MV-4-11 (cell line): Measurements from ENCODE around the gene PIAS1.
"Not testable (repeated sequence)": the region's sequence is repeated elsewhere in the genome, so short reads cannot be mapped to it uniquely, and the experiment has no call there.

ENCODE experiments used
- DNase-seq: peaks from one replicate; lab custom pipeline; 2025; lab: John Stamatoyannopoulos, UW

The PIAS1 gene

GRCh38 chr15:68184616-68185480 is 130.7 kb downstream of the PIAS1 start:
- DNase-seq = peak; percentile 36

- DNase-seq = no peak
Observed at GRCh38 chr15:68186671-68187397, 132.7 kb downstream of the PIAS1 start.

- DNase-seq = no peak
Observed at GRCh38 chr15:68187559-68187958, 133.4 kb downstream of the PIAS1 start.

- DNase-seq = no peak
Observed at GRCh38 chr15:68188647-68189046, 134.5 kb downstream of the PIAS1 start.

- no peak for DNase-seq
Observed at GRCh38 chr15:68190048-68190447, 135.9 kb downstream of the PIAS1 start.

- DNase-seq = no peak
Observed at GRCh38 chr15:68191555-68191954, 137.4 kb downstream of the PIAS1 start.

- DNase-seq = no peak
Observed at GRCh38 chr15:68192117-68192516, 138.0 kb downstream of the PIAS1 start.

- DNase-seq = no peak
Observed at GRCh38 chr15:68192804-68193486, 138.8 kb downstream of the PIAS1 start.

- no peak for DNase-seq
Observed at GRCh38 chr15:68195336-68196112, 141.4 kb downstream of the PIAS1 start.

- DNase-seq = no peak
Observed at GRCh38 chr15:68196445-68197169, 142.5 kb downstream of the PIAS1 start.

- no peak for DNase-seq
Observed at GRCh38 chr15:68197170-68197492, 143.0 kb downstream of the PIAS1 start.

- DNase-seq = no peak
Observed at GRCh38 chr15:68197661-68198437, 143.7 kb downstream of the PIAS1 start.

GRCh38 chr15:68199340-68199739 is 145.2 kb downstream of the PIAS1 start:
- DNase-seq = no peak

- no peak for DNase-seq
Observed at GRCh38 chr15:68200016-68200861, 146.1 kb downstream of the PIAS1 start.

GRCh38 chr15:68201153-68201878 is 147.2 kb downstream of the PIAS1 start:
- no peak for DNase-seq

- no peak for DNase-seq
Observed at GRCh38 chr15:68201879-68202261, 147.8 kb downstream of the PIAS1 start.

GRCh38 chr15:68202994-68203393 is 148.9 kb downstream of the PIAS1 start:
- not testable (repeated sequence) for DNase-seq

- DNase-seq = no peak
Observed at GRCh38 chr15:68203486-68203885, 149.4 kb downstream of the PIAS1 start.

GRCh38 chr15:68203956-68204355 is 149.8 kb downstream of the PIAS1 start:
- DNase-seq = no peak
